Middle frontal gyrus (tissue), 1 donor: ENCODE data around the gene PLD4.

ENCODE experiments used
- DNase-seq: peaks from one replicate; pipeline ENCODE4 v3.0.0-alpha.2; 2015; ENCODE audit warnings: low spot score; ENCODE audit errors: extremely low spot score

Gene PLD4

DNA sequence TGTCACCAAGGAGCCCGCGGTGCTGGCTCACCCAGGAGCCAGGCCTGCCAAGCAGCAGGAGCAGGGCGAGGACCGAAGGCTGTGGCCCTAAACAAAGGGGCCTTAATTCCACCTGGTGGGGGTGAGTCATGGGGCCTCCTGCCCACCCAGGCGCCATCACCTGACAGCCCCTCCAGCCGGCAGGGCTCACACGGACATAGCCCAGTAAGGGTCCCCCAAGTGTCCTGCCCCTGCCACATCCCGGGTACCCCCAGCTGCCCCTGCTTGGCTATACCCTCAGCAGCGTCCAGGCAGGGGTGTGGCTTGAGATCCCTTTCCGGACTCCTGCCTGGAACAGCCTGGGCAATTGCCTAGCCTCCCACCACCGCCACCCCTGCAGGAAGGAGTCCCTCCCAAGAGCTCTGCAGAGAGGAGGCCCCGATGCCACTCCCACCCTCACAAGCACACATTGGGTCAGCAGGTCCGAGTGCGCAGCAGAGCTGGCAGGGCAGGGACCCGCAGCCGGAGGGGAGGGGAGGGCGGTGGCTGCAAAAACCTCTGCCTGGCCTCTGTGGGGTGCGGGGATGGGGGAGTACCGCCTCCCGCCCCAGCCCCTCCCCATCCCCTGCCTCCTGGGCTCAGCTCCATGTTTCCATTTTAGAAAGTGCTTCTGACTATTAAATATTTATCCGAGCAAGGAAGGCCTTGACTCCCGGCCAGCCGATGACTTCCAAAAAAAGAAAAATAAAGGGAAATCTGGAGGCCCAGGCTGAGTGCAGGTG is 48.9 kb downstream of the PLD4 start:
- no peak for DNase-seq

DNA sequence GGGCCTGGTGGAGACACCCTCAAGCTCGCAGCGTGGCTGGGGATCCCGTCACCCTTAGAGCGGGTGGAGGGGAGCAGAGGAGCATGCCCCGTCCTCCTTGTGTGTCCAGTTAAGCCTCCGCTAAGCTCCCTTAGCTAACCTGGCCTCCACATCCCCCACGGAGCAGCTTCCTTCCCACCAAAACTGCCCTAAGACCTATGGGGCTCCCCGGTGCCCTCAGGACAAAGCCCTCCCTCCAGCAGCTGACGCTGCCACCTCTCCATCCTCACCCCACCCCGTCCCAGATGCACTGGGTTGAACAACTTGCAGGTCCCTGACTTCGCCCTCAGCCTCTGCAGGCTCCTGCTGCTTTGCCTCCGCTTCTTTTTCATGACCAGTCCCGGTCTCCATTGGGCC is 49.5 kb downstream of the PLD4 start:
- no peak for DNase-seq

DNA sequence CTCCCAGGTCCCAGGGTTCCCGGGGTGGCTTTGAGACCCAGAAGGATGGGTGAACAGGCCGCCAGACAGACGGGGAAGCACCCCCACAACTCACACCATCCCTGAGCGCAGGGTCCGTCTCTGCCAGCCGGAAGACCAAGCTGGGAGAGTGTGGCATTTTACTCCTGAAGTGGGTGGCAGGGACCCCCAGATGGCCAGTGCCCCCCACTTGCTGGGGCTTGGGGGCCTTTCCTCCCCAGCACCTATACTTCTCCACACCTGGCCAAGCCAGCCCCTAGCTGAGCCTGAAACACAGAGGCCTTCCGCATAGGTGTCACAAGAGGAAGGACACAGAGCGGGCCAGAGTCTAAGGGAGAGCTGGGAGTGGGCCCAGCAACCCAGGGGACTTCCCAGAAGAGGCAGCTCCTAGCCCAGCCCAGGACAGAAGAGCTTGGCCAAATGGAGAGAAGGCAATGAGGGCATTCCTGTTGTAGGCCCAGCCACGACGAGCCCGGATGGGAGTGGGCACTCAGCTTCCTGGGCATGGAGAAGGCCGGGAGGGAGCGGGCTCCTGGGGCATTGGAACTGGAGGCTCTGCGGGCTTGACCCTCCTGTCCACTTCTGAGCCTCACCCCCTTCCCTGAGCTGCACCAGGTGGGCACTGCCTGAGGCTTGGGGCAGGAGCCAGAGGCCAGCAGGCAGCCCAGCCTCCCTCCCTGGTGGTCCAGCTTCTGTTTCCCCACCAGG is 50.1 kb downstream of the PLD4 start:
- DNase-seq = no peak

DNA sequence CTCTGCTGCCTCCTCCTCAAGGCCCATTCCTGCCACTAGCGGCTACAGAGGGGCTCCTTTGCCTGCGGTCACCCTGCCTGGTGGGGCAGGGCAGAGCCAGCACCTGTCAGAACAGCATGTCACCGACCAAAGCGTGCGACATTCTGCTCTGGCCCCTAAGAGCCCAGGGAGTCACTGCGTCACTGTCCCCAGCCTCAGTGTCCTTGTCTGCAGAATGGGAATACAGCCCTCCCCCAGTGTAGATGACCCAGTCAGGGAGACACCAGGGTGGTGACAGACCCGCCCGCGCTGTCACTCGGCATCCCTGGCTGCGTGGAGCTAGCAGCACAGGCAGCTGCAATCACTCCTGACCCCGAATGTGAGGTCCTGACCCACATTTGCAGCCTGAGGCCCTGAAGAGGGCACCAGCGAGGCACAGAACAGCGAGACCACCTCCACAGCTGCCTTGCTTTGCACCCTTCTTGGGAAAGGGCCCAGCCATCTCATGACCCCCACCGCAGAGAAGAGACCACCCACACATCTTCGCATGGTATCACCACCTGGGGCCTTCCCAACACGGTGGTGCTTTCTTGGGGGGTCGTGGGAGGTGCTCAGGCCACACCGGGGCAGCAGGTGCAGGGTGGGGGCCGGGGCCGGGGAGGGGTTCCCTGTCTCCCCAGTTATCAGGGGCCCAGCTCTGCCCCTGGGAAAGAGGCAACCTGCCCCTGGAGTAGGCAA is 51.0 kb downstream of the PLD4 start:
- no peak for DNase-seq

DNA sequence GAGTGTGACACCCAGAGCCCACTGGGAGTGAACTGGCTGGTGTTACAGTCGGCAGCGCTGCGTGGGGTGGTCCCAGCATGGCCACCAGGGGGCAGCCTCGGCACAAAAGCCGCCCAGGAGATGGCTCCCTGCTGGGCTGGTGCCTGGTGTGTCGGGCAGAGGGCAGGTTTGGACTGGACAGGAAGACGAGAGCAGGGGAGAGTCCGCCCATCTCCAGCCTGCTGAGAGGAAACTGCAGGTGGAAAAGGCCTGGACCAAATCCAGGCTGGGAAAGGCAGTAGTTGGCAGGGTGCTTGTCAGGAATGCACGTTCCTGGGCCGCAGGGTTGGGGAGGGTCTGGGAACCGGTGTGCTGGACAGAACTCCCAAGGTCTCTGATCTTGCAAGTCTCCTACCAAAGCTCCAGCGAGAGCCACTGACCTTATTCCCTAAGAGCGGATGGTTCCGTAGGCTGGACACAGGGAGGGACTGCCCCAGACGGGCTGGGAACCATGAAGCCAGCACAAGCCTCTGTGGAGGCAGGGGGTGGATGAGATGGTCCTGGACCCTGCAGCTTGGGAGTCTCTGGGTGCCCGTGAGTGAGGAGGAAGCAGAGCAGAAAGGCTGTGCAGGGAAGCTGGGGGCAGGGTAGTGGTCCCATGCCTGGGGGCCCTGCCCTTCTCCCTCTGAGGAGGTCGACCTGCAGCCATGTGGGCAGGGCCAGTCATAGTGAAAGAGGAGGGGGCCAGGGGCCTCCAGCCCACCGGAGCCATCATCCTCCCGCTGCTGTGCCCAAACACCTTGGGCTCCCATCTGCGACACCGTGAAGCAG is 51.7 kb downstream of the PLD4 start:
- DNase-seq = peak; percentile 18

DNA sequence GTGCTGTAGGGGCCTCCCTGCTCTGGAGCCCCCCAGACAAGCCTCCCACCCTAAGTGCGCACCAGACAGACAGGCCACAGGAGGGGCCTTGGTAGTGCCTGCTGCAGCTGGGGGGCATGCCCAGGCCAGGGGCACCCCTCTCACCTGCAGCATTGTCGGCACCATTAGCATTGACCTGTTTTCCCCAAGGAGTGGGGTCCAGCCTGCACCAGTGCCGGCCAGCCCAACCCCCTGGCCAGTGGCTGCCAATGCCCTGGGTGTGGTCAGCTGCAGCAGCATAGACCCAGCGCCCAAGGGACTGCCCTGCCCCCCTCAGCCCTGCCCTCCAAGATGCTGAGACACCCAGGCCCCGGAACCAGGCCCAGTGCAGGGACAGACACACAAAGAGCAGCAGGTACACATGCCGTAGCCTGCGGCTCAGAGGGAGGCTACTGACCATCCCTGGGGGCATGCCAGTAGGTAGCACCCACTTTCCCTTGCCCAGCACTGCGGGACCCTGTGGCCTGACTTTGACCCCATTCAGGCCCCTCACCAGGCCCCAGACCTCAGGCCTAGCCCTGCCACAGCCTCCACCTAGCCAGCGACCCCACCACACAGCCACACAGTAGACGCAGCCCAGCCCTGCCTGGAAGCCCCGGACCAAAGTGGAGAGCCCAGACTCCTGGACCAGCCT is 52.5 kb downstream of the PLD4 start:
- DNase-seq = no peak

DNA sequence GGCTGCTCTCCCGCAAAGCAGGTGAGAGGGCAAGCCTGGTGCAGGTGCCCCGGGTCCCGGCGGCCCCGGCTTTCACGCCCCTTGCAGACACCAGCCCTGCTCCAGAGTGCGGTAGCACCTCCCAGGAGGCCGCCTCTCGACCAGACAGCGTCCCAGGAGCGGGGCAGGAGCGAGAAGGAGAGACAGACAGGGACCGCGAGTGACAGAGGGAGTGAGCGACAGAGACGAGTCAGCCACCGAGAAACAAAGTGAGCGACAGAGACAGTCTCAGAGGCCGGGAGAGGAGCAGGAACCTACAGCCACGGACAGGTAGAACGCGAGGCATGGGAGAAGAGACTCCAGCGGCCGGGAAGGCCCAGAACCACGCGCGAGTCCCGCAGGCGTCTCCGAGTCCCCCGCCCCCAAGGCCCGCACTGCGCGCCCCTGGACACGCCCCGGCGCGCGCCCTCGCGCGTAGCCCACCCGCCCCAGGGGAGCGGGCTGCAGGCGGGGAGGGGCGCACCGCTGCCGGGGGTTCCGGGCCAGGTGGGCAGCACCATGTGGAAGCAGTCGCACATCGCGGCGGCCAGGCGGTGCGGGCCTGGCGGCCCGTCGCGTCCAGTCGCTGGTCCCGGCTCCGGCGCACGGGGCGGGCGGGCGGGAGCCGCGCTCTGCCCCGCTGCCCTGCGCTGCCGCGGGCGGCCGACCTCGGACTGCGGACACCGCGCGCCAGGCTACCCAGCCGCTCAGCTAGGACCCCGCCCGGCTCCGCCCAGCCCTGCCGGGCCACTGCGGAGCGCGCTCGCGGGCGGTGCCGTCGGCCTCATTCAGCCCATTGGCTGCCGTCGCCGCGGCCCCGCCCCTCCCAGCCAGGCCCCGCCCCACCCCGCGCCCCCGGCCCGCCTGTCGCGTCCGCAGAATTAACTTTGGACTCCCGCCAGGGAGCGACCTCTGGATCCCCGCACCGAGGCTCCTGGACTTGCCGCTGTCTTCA is 53.3 kb downstream of the PLD4 start, which contains the start of gene AHNAK2:
TSS of gene AHNAK2 (minus strand) at position 694 of the 973 bp plus-strand sequence. CDS start at position 557, 137 bp downstream.
- no peak for DNase-seq

DNA sequence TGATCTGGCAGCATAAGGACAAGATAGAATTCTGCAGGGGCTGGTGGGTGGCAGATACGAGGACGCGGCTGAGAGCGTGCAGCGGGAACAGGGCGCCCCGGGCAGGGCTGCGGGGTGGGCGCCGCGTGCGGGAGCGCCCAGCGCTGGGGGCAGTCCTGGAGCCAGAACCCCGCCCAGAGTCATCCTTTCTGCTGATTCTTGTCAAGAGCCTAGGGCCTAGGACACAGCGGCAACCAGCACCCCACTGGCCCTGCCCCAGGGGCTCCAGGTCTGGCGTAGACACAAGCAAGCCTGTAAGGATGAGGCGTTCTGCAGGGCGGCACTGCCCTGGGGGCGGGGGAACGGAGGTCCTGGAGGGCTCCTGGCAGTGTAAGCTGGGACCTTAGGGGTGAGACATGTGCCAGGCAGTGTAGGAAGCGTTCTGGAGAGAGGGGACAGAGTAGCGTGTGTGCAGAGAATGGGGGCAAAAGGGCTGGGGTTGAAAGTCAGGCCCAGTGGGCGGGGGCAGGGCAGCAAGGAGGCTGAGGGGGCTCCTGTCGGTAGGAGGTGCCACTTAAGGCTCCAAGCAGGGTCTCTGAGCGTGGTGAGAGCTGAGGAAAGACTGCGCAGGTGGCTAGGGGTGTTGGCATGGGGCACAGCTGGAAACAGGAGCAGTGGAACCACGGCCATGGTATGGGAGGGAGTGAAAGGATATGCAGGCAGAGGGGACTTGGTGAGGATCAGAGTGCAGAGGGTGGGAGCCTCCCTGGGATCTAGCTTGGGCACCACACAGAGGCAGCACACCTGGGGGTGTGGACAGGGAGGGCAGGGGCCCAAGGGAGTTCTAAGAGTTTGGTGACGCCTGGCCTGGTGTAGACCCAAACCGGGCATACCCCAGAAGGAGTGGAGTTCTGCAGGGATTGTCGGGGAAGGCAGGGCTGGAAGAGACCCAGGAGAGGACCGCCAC is 54.3 kb downstream of the PLD4 start:
- no peak for DNase-seq

DNA sequence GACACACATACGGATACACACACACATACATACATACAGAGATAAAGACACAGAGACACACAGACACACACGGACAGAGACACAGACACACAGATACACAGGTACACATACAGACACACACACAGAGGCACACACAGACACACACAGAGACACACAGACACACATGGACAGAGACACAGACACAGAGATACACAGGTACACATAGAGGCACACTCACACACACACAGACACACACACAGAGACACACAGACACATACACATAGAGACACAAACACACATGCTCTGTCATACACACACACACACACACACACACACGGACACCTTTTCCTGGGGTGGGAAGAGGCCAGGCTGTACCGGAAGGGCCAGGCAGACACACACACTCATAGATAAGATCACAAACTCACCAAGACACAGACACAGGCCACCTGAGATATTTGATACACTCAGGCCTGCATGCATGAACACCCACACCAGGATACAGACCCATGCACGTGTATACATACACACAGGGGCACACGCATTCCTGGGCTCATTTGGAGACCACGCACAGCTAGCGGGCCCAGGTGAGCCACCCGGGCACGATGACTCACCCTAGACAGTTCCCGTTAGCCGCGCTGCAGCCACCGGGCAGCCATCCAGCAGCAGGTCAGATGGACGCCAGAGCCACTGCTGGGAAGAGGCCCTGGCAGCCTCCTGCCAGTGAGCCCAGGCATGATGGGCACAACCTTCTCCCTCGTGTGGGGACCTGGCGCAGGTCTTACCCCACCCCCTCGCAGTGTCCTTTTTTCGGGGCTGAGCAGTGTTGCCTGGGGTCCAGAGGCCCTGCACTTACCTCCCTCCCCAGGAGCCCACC is 55.3 kb downstream of the PLD4 start:
- DNase-seq = no peak

DNA sequence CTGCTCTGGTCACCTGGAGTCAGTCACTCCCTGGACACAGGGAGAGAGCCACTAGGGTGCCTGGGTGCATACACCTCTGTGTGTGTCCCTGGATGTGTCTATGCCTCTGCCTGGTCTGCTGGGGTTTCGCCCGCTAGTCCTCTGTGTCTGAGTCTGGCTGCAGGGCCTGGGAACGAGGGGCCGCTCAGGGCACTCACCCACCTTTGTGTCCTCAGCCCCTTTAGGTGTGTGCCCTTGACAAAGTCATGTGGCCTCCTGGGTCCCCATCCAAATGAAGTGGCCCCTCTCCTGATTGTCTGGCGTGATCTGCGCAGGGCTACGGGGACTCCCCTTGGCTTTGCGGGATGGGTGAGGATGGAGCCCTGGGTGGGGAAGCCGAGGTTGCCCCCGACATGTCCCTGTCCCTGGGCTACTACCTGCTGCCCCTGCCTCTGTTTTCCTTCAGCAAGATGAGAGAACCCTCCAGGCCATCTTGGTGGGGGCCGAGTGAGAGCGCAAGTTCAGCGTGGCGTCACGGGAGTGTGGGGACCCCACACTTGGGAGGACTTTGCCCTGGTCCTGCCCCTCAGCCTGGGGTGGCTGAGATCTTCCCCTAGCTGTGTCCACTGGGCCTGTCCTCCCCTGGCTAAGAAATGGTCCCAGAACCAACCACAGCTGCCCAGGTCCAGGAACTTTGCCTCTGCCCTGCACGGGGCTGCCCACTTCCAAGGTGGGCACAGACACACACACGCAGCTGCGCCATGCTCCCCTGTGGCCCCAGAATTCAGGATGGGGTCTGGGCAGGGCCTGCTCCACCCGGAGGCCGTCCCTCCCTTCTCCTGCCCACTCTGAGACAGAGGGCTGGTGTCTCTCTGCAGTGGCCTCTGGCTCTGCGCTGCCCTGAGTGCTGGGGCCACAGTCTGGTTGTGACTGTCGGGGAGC is 56.2 kb downstream of the PLD4 start:
- no peak for DNase-seq

DNA sequence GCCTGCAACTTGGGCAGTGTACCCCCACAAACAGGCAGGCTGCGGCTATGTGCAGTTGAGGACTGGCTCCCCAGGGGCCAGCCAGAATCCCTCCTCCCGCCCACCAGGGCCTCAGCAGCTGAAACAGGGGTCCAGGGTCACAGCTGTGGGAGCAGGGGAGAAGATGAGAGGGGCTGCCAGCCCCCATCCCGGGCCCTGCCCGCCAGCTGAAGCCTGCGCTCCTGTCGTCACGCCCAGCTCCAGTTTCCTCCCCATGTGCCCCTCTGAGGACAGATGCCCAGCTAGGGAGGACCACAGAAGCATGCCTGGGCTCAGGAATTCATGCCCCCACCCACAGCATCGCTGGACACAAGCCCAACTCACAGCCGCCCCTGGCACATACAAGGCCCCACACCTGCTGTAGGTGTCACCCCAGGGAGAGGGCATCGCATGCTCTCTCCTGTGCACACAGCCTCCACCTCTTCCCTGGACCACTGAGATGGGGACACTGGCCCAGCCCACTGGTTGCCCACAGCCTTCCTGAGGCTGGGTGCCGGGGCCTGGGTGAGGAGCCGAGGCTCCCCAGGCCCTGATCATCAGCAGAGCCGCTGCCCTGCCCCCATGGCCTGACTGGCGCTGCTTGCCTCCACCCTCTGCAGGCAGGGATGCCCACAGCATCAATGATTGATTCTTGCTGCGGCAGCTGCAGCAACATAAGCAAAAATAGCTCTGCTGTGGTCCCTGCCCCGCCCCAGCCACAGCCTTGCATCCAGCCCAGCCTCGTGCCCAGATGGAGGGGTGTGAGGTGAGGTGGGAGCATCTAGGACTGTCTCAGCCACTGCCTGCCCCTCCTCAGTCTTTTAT is 57.2 kb downstream of the PLD4 start:
- no peak for DNase-seq

DNA sequence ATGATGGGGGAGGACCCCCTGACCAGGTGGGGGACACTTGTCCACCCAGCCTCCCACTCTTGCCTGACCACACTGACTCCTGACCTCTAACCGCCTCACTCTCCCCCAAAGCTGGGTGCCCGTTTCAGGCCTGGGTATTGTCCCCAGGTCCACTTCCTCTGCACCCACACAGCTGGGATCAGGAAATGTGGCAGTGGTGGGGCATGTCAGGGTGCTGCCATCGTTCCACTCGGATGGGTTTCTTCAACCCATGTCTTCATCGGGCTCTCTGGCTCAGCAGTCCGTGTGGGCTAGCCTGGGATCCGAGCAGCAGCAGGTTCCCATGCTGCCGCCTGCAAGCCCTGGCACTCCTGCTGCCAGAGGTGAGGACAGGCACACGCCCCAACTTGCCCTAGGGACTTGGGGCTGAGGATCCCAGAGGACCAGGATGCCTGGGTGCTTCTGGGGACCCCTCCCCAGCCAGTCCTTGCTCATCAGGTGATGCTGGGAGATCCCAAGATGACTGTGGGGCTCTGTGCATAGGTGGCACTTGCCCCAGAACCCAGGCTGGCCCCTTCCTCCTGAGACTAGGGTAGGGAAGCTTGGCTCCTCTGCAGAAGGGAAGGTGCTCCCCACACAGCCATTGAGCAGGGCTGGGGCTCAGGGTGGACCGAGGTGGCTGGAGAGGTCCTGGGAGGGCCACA is 58.0 kb downstream of the PLD4 start:
- DNase-seq = no peak
